ENCODE results near the gene GHRHR.

The GHRHR gene

DNA sequence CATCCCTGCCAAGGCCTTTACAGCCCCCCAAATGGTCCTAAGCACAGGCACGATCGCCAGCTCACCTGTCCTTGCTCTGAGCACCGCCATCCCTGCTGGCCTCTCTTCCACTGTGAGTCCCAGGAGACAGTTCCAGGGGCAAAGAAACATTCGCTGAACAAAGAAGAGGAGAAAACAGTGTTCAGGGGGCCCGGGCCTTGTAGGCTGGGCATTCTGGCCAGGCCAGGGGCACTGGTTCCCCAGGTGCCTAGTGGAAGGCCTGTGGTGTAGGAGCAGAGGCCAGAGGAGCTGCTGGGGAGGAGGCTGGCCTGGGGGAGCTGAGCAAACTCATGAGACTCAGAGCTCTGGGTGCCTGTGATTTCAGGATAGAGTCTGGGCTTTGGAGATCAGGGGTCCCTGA is 29.5 kb upstream of the GHRHR start:
- H3K4me3 ChIP-seq (ENCODE audit: low read depth, low read length) = no peak overlapping the region
- H3K27ac ChIP-seq = no peak overlapping the region
- in situ Hi-C loops (cut with HindIII; ENCODE audit: low pct_ligation_motif_present, low sequenced_read_pairs) = no loop called here
- H3K36me3 ChIP-seq (replicated peaks) = no peaks in the 10 kb centered on the region
- peaks cover 2% of the 10 kb centered on the region for H3K27me3 ChIP-seq (replicated peaks)
- DNase-seq = no peak
- TF ChIP-seq, protein P1, sequence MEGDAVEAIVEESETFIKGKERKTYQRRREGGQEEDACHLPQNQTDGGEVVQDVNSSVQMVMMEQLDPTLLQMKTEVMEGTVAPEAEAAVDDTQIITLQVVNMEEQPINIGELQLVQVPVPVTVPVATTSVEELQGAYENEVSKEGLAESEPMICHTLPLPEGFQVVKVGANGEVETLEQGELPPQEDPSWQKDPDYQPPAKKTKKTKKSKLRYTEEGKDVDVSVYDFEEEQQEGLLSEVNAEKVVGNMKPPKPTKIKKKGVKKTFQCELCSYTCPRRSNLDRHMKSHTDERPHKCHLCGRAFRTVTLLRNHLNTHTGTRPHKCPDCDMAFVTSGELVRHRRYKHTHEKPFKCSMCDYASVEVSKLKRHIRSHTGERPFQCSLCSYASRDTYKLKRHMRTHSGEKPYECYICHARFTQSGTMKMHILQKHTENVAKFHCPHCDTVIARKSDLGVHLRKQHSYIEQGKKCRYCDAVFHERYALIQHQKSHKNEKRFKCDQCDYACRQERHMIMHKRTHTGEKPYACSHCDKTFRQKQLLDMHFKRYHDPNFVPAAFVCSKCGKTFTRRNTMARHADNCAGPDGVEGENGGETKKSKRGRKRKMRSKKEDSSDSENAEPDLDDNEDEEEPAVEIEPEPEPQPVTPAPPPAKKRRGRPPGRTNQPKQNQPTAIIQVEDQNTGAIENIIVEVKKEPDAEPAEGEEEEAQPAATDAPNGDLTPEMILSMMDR (IDR thresholded peaks at IDR 0.05; ENCODE audit: low read depth, low read length, missing control alignments) = no peak

DNA sequence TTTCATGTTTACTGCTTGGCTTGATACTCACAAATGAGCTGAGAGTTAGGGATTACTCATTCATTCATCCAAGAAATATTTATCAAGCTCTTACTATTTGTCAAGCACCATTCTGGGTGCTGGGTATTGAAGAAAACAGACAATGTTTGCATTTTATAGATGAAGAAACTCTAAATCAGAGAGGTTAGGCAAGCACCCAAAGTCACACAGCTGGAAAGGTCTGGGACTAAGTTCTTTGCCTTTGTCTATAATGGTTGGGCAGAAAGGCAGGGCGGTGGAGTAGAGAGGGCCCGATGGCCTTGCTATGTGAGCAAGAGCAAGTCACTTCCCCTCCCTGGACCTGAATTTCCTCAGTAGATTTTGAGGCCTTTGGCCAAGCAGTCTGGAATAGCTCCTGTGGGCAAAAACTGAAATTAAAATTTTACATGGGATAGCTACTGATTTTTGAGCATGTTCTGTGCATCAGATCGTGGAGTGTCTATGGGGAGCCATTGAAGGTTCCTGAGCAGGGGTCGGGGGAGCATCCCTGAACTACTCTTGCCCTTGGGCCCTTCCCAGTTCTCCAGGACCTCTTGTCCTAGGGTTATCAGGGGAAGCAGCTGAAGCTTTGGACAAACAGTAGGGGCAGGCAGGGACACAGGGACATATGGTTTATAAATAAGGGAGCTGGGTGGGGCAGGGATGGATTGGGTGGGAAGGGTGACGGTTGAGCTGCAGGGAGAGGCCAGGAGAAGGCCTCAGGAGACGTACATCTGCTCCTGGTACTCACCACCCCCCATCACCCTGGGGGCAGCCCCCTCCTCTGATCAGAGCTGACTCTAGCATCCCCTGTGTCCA is 28.8 kb upstream of the GHRHR start:
- H3K4me3 ChIP-seq (ENCODE audit: low read depth, low read length) = no peak overlapping the region
- H3K27ac ChIP-seq = no peak overlapping the region
- in situ Hi-C loops (cut with HindIII; ENCODE audit: low pct_ligation_motif_present, low sequenced_read_pairs) = no loop called here
- peaks cover 2% of the 10 kb centered on the region for H3K27me3 ChIP-seq (replicated peaks)
- H3K36me3 ChIP-seq (replicated peaks) = no peaks in the 10 kb centered on the region
- DNase-seq = no peak
- TF ChIP-seq, protein P1 (IDR thresholded peaks at IDR 0.05; ENCODE audit: low read depth, low read length, missing control alignments) = no peak

DNA sequence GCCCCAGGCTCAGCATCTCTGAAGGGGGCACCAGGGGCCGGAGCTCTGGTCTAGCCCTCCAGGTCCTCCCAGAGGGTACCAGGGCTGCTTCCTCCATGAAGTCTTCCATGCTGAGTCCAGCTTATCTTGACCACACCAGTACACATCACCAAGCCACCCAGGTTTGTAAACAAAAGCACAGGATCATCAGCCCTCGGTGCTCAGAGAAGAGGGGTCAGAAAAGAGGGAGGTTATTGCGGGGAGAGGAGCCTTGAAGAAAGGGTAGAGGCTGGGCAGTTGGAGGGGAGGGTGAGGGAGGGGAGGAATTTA is 28.2 kb upstream of the GHRHR start:
- DNase-seq = no peak
- no peaks in the 10 kb centered on the region for H3K36me3 ChIP-seq (replicated peaks)

DNA sequence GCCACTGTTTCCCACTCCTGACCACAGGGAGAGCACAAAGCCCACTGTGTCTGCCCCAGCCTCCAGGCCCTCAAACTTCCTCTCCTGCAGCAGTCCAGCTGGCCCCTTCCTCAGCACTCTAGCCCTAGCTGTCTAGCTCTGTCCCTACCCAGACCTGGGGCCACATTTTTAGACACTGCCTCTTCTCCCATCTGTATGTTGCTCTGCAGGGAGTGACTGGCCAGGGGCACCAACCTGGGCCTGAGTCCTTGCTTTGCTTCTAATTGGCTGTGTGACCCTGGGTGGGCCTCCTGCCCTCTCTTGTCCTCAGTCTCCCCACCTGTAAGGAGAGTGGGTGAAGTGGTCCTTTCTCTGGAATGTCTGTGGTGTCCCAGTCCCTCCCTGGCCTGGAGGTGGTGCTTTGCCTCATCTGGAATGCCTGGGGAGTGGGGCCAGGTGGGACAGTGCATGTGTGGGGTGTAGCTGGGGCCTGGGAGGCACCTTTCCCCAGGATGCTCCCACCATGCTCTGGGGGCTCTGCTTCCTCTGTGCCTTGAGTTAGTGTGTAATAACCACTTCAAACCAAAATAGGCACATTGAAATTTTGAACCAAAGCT is 27.0 kb upstream of the GHRHR start:
- in situ Hi-C loops (cut with HindIII; ENCODE audit: low pct_ligation_motif_present, low sequenced_read_pairs) = no loop called here
- H3K27me3 ChIP-seq (replicated peaks) = peaks cover 7% of the 10 kb centered on the region
- no peaks in the 10 kb centered on the region for H3K36me3 ChIP-seq (replicated peaks)
- no peak overlapping the region for H3K4me3 ChIP-seq (ENCODE audit: low read depth, low read length)
- H3K27ac ChIP-seq = no peak overlapping the region
- no peak for DNase-seq
- TF ChIP-seq, protein P1 (IDR thresholded peaks at IDR 0.05; ENCODE audit: low read depth, low read length, missing control alignments) = no peak

More for the DNA sequence above, 28.2 kb upstream of the GHRHR start:
- no peak overlapping the region for H3K4me3 ChIP-seq (ENCODE audit: low read depth, low read length)
- in situ Hi-C loops (cut with HindIII; ENCODE audit: low pct_ligation_motif_present, low sequenced_read_pairs) = no loop called here
- H3K27ac ChIP-seq = no peak overlapping the region
- TF ChIP-seq, protein P1 (IDR thresholded peaks at IDR 0.05; ENCODE audit: low read depth, low read length, missing control alignments) = no peak
- H3K27me3 ChIP-seq (replicated peaks) = peaks cover 4% of the 10 kb centered on the region

DNA sequence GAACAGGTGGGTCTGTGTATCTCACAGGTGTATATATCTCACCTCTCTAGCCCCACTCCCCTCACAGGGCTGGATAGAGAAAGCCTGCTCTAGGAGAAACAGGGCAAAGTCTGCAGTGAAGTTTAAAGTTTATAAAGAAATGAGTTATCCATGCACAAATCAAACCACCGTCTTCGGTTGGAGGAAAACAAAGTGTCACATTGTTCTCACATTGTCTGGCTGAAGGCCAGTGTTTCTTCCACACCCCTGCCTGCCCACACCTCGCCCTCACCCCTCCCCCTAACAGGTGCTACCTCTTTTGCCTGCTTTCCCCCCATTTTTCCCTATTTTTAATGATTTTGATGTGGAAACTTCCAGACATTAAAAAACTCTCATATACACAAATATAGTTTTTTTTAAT is 26.3 kb upstream of the GHRHR start:
- Histone ChIP-seq H3K27me3 (replicated peaks) (peaks cover 10% of the 10 kb centered on the region), H3K36me3 (replicated peaks) (no peaks in the 10 kb centered on the region), H3K4me3 (ENCODE audit: low read depth, low read length) (no peak overlapping the region), H3K27ac (no peak overlapping the region)
- in situ Hi-C loops (cut with HindIII; ENCODE audit: low pct_ligation_motif_present, low sequenced_read_pairs) = no loop called here
- TF ChIP-seq, protein P1 (IDR thresholded peaks at IDR 0.05; ENCODE audit: low read depth, low read length, missing control alignments) = no peak
- no peak for DNase-seq
